Erythroblast (primary cell): Measurements from ENCODE around the gene AFG1L.
"Not testable (repeated sequence)": the region's sequence is repeated elsewhere in the genome, so short reads cannot be mapped to it uniquely, and the experiment has no call there.

Experiments
- DNase-seq, 2 experiments: peaks; one replicate each; lab custom pipeline; 2025; lab: John Stamatoyannopoulos, UW
- GATA1 ChIP-seq: IDR thresholded peaks from 2 replicates; pipeline ENCODE4 v1.6.1; 2011; ENCODE audit warnings: low read depth, mild to moderate bottlenecking, control low read depth, low read length, moderate library complexity
- POLR2A ChIP-seq: IDR thresholded peaks from 2 replicates; pipeline ENCODE4 v1.6.1; 2011; ENCODE audit warnings: mild to moderate bottlenecking, low read length

The AFG1L gene

DNA sequence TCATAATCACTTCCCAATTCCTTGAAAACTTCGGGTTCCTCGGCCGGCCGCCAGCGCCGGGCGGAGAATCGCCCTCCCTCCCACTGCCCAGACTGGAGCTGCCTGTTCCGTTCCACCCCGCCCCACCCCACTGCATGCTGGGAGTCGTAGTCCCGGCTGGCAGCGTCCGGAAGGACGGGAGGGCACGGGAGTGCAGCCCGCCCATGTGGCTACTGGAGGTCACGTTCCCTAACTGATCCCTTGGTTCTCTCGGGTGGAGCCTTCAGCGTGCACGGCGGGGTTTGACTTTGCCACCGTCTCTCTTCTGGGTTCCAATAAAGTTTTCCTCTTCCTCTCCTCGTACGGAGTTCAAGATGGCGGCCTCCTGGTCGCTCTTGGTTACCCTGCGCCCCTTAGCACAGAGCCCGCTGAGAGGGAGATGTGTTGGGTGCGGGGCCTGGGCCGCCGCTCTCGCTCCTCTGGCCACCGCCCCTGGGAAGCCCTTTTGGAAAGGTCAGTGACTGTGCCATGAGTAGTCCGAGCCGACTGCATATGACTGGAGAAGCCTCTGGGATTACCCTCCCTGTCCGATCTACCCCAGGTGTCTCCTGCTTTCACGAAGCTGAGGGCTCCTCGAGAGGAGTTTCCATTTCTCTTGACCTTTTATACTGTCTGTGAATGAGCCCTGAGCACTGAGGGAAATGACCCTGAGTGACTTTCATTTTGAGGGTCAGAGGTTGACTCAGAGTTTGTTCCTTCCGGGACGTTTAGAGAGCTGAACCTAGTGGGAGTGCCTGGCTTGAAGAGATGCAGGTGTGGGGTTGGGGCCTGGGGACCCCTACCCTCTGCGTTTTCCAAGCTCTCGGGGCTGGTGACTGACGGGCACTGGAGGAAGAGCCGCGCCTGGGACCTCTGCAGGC is at the start of gene AFG1L:
Gene AFG1L (plus strand): TSS at position 328 of the 899 bp plus-strand sequence. CDS start 26 bp downstream, at position 354.
- TF ChIP-seq POLR2A, result peak; percentile 91
- no peak for TF ChIP-seq GATA1
- peak; percentile 92 for DNase-seq

DNA sequence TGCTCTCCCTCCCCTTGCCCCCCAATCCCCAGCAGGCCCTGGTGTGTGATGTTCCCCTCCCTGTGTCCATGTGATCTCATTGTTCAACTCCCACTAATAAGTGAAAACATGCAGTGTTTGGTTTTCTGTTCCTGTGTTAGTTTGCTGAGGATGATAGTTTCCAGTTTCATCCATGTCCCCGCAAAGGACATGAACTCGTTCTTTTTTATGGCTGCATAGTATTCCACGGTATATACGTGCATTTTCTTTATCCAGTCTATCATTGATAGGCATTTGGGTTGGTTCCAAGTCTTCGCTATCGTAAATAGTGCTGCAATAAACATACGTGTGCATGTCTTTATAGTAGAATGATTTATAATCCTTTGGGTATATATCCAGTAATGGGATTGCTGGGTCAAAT is 49.8 kb upstream of the AFG1L start:
- not testable (repeated sequence) for DNase-seq

DNA sequence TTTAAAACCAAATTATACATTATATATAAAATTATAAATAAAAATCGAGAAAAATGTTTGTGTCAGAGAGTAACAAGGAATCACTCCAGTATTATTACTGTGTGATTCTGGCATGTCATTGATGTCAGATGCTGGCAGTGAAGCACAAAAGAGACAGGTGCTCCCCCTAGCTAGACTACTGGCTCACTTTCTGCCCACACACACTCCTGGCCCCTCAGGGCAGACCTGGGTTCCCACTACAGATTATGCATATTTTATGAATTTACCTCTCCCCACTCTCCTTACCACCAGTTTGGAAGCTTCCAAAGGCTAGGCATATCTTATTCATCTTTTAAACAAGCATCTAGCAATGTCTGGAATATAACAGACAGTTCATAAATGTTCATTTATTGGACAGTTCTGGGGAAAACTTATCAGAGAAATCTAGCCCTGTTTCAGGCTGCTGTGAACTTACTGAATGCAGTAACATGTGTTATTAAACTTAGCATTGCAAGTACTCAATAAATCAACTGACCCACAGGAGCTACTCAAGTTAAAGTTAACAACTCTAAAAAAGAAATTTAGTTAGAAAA is 46.8 kb upstream of the AFG1L start:
- DNase-seq, result no peak
- no peak for TF ChIP-seq POLR2A
- no peak for TF ChIP-seq GATA1

DNA sequence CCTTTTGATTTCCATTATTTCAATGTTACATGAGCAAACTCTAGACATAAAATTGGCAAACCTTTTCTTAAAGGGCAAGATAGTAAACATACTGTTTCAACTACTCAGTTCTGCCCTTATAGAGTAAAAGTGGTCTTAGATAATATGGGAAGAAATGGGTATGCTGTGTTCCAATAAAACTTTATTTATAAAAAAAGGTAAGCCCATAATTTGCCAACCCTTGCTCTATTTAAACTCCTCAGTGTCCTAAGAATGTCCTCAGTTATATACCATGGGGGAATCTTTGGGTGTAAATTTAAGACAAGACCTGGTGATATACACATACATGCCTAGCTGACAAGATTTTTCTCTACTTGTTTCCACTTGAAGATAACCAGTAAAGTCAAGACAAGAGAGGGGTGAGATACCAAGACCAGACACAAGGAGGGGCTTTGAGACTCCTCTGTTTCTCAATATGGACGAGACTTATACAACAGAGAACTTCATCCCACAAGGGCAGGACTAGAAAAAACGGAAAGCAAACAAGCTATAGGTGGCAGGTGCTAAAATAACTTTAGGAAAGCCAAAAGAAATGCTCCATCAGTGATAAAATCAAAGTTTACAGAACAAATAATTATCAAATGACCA is 44.5 kb upstream of the AFG1L start:
- peak; percentile 62 to 69 for DNase-seq

DNA sequence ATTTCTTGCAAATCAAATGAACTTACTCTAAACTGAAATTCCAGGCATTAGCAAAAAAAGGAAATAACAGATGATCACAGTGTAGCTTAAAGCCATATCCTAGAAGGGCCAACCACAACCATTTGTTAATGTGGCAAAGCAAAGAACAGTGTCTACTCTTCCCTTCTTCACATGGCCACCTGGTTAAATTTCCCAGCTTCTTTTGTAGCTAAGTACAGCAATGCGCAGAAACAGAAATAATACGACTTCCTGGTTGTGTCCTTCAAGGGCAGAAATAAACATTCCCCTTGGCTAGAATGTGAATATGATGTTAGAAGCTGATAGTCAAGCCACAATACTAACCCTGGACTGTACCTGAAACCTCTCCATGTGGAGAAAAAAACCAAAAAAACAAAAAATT is 43.6 kb upstream of the AFG1L start:
- DNase-seq, result no peak
- TF ChIP-seq GATA1 (no peak), POLR2A (no peak)

More for the DNA sequence above, 44.5 kb upstream of the AFG1L start:
- no peak for TF ChIP-seq POLR2A
- TF ChIP-seq GATA1, result no peak

DNA sequence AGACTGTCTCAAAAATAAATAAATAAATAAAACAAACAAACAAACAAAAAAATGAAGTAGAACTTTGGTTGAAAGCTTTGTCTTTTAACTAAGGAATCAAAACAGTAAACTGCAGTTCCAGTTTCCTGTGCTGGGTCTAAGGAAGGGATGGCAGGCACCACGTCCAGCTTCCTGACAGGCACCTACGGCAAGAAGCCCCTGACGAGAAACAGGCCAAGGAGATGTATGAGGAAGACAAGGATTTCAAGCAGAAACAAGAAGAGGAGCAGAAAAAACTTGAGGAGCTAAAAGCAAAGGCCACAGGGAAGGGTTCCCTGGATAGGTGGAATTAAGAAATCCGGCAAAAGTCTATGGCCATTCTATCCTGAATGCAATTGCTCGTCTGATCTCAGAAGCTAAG is 42.8 kb upstream of the AFG1L start:
- TF ChIP-seq POLR2A (no peak), GATA1 (no peak)
- DNase-seq, result no peak

DNA sequence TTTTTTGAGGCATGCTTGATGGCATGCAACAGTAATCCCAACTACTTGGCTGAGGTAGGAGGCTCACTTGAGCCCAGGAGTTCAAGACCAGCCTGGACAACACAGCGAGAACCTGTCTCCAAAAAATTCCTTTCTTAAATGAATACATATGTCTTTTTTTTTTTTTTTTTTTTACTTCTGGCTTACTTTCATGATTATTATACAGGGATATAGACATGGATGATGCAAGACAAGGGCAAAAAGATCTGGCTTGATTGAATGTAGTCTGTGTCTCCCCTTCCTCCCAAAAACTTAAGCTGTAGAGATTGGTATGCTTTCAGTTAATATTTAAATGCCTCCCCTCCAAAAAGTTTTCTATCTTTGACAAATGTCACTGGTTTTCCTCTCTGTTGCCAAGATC is 41.6 kb upstream of the AFG1L start:
- TF ChIP-seq POLR2A, result no peak
- TF ChIP-seq GATA1, result no peak
- peak in 1 of 2 experiments; percentile 17 for DNase-seq

DNA sequence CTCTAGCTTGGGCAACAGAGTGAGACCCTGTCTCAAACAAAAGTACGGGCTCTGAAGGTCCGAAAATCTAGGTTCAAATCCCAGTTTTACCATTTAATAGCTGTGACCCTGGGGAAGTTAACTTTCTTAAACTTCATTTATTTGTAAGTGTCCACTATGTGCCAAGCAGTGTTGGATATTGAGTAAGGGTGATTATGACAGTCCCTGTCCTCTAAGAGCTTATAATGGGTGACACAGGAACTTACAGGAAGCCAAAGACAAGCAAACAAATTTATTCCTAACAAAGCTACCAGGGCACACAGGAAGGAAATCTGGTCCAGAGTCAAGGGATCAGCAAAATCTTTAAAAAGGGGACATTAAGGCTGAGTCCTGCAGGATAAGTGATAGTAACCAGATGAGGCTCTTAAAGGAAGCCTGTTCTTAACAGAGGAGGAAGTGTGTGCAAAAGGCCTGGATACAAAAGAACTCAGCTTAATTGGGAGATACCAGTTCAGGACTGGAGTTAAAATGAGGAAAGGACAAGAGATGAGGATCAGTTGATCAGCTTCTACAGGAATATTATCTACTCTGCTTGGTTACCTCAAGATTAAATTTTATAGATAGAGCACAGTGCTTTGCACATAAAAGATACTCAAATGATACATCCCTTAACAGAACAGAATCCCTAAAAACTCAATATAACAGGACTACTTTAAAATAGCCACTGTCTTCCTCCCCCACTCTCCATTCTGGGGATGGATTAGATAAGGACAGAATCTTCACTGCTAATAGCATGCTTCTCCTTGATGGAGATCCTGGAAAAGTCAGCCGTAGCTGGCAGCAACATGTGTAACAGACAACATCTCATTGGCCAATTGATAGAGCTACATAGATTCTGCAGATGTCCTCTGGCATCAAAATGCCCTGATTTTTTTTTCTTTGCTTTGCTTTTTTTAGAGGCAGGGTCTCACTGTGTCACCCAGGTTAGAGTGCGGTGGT is 40.1 kb upstream of the AFG1L start:
- TF ChIP-seq GATA1, result no peak
- no peak for TF ChIP-seq POLR2A
- no peak for DNase-seq

DNA sequence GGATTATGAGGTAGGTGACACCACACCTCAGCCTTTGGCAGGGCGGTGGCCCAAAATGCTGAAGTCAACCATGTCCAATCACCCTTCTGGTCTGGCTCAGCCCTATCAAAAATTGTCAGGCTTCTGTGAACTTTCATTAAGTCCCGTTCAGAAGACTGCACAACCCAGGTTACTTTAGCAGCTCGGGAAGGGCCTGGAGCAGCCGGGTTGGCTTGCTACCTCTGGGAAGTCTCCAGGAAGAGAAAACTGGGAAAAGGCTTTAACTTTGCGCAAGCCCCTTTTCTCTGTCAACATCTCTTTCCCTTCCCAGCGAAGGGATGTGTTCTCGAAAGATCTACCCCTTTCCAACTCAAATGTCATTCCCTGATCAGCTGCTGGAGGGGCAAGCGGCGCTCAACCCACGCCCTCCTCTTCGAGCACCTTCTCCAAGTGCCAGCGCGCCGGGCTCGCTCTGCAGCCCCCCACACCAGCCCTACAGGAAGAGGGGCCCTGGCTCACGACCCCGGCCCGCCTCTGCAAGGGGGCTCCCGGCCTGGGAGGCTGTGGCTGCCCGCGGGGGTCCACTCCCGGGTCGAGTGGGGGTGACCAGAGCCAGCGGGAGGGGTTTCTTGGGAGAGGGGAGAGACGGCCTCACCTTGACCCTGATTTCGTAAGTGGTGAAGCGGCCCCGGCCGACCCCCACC is 34.6 kb upstream of the AFG1L start:
- DNase-seq, result peak; percentile 88 to 90
- peak; percentile 59 for TF ChIP-seq POLR2A
- TF ChIP-seq GATA1, result no peak

DNA sequence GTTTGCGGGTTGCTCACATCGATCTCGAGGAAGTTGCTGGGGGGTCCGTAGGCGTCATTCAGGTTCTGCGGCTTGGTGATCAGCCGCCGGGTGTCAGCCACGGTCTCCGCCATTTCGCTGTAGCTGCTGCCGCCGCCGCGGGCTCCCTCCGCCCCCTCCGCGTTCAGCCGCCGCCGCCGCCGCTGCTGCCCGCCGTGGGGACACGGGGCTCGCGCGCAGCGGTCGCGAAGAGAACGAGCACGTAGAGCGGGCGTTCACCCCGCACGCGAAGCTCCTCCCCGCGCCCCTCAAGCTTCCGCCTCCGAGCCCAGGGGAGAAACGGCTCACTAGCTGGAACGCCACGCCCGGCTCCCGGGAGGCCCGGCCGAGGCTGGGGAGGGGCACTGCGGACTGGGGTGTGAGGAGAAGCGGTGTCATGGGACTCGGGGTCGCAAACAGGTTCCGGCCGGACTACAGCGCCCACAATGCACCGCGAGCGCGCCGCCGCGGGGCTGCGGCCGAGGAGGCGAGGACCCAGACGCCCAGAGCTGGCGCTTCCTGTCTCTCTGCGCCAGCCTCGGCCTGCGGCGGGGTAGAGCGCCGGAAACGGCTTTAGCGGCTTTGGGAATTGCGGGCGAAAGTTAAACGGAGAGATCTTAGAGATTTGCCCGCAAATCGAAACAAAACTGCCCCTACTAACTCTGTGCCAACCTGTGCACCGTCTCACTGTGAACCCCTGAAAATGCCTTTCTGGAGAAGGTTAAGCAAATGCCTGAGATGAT is 33.9 kb upstream of the AFG1L start, which contains the start of gene SNX3:
Gene SNX3 (minus strand): TSS at position 232 of the 761 bp plus-strand sequence. CDS start 119 bp downstream, at position 113.
- no peak for TF ChIP-seq GATA1
- peak; percentile 94 for TF ChIP-seq POLR2A
- peak; percentile 97 to 98 for DNase-seq

DNA sequence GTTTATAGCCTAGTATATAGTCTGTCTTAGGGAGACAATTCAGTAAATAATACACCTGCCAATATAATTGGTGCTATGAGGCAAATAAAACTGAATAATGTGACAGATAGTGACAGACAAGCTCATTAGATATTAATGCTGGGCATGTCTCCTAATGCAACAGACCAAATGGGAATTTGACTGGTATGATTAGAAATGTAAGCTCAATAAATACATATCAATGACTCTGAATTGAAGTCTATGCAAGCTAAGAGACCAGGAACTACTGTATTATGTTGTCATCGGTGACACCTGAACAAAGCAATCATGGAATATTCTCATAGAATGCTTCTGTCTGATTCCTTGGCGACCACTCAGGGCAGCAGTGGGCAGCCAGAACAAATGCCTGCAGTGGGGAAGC is 31.5 kb upstream of the AFG1L start:
- TF ChIP-seq POLR2A, result no peak
- no peak for TF ChIP-seq GATA1
- no peak for DNase-seq

DNA sequence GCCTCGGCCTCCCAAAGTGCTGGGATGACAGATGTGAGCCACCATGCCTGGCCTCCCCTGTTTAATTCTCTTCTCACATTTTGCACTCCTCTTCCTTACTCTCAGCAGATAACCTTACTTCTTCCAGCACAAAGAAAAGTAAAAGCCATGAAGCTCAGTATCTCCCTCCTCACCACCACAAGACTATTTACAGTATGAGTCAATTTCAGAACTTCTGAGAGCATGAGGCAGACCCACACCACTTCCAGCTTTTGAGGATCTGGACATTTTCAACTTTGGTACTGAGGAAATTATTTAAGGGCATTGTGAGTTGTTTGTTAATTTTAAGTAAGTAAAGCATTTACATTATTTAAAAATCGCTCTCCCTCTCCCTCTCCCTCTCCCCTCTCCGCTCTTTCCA is 26.0 kb upstream of the AFG1L start:
- no peak for DNase-seq
- no peak for TF ChIP-seq GATA1
- TF ChIP-seq POLR2A, result no peak

DNA sequence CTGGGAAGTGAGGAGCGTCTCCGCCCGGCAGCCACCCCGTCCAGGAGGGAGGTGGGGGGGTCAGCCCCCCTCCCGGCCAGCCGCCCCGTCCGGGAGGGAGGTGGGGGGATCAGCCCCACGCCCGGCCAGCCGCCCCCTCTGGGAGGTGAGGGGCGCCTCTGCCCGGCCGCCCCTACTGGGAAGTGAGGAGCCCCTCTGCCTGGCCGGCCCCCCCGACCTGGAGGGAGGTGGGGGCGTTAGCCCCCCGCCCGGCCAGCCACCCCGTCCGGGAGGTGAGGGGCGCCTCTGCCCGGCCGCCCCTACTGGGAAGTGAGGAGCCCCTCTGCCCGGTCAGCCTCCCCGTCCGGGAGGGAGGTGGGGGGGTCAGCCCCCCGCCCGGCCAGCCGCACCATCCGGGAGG is 24.9 kb upstream of the AFG1L start:
- not testable (repeated sequence) for DNase-seq
